ENCODE data around the gene CATSPER3.

The CATSPER3 gene

DNA sequence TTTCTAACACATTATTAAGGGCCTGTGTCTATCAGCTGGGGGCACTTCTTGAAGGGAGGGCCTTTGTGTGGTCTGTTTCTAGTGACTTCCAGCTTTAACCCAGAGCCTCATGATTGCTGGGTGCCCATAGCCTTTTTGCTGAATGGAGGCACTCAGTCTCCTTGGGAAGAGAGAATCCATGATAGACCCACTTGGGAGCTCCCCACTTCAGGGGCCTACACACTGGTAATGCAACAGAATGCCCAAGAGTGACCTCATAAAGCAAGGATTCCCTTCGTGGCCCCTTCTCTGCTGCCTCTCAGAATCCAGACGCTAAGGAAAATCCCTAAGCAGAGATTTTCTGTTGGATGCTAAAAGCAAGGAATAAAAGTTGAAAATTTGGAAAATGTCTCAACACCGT, at the start of gene CATSPER3:
CATSPER3 (plus strand) TSS at position 301 of the 400 bp plus-strand sequence; CDS start at position 386, 85 bp downstream.
- no peak for DNase-seq

DNA sequence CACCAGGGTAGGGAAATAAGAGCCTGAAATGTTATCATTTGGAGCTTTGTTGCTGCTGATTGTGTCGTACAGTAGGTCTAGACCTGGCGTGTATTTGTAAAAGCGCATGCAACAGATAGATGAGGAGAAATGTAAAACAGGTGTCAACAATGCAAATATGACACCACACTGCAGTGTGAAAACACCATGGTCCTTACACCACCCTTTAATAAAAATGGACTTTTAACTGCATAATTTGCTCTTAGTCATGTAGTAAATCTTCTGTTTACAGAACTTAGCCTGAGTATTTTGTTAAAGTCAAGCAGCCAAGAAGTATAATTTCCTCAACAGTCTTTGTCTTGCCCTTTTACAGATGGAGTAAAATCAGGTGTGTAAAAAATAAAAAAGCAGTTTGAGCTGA, 48.8 kb upstream of the CATSPER3 start:
- DNase-seq = no peak

DNA sequence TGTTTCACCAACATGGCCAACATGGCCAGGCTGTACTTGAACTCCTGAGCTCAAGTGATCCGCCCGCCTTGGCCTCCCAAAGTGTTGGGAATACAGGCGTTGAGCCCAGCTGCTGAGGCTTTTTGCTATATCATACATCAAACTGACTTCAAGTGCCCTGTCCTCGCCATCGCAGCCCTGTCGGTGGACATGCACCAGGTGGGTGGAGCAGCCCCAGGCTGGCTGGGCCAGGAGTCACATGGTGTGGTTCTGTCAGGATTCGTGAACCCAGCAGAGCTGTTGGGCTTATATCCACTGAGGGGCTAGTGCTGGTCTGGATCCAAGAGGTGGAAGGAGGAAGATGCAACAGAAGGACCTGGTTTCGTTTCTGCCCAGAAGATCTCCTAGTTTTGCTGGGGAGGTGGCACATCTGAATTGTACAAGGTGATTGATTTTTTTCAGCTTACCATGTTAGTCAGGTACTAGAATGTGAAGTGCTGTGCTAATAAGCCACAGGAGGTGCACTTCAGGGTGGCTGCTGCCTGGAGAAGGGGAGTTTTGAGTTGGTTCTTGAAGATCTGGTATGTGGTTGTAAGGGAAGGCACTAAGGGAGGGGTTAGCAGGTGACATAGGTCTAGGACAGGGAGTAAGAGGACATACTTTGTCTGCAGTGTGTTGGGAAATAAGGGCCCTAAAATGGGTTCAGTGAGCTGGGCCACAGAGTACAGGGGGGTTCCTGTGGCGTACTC, 46.7 kb upstream of the CATSPER3 start:
- no peak for DNase-seq

DNA sequence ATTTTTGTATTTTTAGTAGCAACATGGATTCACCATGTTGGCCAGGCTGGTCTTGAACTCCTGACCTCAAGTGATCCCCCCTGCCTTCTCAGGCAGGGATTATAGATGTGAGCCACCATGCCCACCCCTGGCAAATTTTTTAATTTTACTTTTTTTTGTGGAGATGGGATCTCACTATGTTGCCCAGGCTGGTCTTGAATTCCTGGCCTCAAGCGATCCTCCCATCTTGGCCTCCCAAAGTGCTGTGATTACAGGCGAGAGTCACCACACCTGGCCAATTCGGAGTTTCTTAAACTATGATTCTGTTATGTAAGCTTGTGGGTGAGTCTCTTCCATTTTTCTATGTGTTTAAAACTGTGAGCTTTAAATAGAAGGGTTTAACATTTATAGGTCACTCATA, 35.2 kb upstream of the CATSPER3 start:
- no peak for DNase-seq

DNA sequence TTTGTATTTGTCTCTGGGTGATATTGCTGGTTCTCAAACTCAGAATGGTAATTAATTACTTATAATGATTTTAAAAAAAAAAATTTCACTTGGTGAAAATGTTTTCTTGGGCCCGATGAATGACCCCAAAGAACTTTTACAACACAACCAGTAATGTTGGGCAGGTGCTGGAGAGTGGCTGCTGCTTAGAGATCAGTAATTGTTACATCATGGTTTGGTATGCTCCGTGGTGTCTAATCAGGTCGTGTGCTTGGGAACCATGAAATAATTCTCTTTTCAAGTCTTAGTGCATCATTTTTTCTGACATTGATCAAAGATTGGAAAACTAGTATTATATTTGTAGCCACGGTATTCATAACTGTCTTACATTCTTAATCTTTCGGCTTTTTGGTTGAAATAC, 33.5 kb upstream of the CATSPER3 start:
- no peak for DNase-seq

DNA sequence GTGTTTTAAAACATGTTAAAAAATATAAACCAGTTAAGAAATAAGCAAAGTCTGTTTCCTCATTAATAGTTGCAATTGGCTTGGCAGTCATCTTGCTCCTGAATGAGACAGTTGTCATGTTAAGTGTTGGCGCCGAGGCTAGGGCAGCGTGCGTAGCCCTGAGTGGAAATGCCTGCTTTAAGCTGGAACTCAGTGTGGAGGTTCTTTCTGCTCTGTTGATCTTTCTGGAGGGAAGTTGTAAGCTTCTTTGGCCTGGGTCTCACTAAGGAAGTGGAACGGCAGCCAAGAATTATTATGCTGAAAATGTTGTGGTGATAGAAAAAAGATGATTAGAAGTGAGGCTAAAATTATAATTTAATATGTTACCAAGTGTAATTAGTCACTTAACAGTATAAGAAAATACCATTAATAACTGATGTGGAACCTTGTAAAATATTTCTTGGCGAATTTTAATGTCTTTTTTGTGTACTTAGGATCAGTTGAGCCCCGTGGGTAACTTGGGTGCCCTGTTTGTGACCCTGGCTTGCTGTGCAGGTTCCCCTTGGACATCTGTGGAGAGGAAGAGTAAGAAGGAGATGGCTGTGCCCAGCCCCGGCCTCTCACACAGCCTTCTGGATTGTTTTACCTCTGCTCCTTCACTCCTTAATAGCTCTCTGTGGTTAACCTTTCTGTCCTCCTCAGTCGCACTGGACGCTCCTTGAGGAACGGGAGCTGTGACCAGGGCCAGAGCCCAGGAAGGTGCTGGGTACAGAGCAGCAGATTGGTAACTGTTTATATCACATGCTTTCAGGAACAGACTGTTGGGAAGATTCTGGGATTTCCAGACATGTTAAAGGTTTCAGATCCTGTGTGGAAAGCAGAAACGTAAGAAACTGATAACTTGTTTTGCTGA, 31.8 kb upstream of the CATSPER3 start:
- no peak for DNase-seq

DNA sequence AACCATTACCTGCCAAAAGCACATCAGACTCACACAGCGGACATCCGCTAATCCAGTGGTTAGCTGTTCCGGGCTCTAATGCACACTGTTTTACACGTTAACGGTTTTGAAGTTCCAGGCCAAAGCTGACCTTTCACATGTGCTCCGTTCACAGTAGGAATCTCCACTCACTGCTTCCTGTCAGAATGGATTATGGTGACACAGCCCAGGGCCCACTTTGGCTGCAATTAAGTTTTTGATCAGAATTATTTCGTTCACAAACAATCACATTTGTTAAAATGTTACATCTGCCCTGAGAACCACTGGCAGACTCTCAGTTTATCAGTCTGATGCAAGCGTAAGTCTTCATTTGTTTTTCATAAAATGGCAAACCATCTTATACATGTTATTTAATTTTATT, 30.2 kb upstream of the CATSPER3 start:
- no peak for DNase-seq

DNA sequence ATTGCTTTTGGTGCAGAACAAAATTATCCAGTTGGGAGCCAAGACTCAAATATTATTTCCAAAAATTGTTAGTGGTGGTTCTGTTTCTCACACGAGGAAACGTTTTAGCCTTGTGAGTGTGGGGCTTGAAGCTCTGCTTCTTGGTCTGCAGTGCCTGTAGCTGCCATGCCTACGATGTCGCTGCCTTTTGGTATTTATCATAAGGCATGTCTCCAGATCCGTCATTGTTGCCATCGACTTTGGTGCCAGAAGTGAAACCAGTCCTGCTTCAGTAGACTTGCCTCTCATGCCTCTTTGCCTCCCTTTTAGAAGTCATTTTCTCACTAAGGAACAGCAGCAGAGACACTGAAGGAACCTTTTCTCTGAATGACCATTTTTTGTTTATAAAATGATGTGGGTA, 29.7 kb upstream of the CATSPER3 start:
- no peak for DNase-seq

DNA sequence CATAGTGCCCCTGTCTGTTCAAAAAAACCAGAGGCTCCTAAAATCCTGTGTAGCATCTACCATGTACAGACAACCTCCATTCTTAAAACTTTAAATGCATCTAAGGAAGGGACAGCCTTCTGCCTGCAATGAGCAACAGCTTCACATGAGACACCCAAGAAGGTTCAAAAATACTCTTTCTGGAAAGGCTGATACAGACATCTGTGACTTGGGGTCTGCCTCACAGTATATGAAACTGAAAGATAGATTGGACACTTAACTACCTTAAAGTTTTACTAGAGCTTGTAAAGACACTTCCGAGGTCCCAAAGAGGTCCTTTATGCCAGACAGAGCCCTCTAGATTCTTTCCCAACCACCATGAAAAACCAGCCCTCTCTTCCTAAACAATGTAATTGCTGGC, 28.2 kb upstream of the CATSPER3 start:
- no peak for DNase-seq

DNA sequence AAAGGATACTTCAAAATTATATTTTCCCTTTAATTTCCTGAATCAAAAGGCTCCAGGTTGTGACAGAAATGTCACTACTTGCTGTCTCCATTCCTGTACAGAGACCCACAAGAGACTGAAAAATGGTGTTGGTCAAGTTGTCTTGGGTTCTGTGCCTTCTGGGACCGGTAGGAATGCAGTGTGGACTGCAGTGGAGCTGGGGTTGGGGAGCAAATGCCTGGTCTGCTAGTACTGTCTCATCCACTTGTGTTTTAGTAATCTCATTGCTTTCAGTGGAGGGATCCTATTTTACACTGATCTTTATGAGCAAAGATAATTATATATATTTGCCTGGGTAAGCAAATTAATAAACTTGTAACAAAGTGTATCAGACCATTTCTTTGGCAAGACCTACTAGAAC, 24.2 kb upstream of the CATSPER3 start:
- DNase-seq = no peak

DNA sequence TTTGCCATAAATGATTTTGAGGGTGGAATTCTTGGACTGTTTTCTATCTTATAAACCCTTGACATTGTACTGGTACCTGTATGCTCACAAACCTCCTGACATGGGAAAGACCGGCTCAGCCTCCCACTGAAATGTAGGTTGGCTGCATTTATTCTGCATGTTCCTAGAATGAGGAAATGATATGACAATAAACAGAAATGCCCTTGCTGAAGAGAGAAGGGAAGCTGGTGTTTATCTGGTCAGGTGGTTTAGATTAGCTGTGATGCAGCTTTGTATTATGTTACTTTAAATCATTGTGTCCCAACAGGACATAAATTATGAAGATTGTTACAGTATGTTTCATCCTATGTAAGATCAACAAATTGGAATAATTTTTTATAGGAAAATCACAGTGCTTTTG, 23.1 kb upstream of the CATSPER3 start:
- no peak for DNase-seq

DNA sequence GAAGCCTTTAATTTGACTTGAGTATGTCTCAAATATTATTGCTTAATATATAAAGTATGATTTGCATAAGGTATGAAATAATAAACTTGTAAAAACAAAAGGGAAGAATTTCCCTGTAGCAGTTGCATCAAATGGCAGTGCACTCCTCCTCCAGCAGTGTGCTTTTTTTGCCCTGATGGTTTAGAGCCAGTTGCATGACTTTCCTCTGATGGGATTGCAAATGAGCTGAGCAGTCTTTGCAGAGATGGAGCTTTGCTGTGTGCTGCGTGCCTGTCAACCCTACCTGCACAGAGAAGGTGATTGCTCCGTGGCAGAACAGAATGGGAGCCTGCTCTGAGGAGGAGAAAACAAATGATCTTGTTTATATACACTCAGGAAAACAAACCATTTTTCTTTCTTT, 22.7 kb upstream of the CATSPER3 start:
- no peak for DNase-seq

DNA sequence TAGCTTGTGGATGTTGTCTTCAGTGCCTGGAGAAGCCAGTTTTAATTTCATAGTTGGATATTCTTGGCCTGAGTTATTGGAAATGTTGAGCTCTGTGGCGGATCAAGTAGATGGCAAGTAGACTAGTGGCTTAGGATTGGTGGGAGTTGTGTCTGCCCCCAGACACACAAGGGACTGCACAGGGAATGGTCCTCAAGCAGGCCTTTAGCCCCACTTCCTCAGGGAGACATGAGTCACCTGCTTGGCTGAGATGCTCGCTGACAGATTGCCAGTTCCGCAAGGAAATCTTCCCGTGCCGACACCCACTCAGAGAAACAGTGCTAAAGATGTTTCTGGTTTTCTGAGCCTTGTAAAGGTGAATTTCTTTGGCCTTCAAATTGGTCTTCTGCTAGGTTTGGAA, 18.8 kb upstream of the CATSPER3 start:
- DNase-seq = no peak

DNA sequence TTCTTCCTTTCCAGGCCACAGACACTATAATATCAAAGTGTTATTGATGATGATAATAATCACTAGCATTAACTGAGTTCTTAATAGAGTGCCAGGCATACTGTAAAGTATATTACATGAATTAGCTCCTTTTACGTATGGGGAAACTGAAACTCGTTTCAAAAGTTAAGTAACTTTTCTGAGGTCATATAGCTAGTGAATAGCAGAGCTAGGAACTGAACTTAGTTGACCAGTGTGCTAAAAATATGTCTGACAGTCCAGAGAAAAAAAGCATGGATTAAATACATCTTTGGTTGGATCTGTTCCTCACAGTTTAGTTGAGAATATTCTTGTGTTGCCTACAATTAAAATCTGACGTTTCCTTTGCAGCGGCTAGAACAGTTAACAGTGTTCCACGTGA, 18.4 kb upstream of the CATSPER3 start:
- DNase-seq = no peak

DNA sequence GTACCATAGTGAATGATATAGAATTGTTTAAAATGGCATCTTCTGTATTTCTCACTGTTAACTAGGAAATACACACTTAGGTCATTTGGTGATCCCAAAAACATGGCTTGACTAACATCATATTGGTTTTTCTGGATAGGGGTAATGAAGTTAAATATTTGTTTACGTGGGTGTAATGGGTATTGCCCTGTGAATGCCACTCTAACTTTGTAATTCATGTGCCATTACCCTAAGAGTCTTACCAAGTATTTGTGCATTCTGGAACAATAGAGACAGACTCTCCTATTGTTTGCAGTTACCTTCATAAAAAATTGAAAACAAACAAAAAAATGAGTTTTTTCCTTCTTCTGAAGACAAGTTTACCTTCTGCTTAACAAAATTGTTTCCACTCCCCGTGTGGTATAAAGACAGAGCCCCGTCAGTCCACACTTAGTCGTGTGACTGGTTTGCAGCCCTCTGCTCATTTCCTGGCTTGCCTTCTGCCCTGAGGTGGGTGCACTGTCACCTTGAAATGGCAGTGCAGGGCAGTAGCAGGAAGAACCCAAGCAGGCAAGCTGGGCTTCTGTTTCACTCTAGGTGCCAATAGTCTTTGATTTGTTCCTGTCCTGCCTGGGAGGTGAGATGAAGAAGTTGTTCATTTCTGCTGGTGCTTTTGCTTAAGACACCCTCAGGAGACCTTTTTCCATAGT, 9.6 kb upstream of the CATSPER3 start:
- peak; percentile 10 for DNase-seq

DNA sequence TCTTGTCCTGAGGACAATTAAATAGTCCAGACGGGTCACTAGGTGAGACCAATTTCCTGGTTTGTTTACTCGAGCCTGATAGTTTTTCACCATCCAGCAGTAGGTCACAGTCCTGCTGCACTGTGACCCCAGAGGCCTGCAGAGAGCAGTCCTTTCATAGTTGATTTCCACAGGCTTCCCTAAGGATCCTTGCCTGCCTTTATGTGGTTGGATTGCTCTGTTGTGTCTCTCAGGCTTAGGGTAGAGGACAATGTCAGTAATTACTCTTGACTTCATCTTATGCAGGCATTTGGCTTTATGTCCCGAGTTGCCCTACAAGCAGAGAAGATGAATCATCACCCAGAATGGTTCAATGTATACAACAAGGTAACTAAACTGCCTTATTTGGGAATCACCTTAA, 9.0 kb upstream of the CATSPER3 start:
- DNase-seq = no peak

DNA sequence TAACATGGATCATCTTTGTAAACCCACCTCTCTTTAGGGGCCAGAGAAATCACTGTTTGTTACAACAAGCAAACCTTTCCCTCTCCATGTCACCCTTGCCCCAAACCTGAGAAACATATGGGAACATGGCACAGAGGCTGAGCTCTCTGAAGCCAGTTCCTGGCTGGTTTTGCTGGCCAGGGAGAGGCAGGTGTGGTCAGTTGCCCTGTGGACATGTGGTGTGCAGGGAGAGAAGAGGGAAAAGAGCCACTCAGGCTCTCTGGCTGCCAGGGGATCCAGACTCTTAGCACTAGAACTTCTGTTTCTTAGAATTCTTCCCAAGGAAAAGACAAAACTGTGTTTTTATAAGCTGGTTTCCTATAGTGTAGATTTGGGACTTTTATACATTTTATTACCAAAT, 4.6 kb upstream of the CATSPER3 start:
- no peak for DNase-seq

DNA sequence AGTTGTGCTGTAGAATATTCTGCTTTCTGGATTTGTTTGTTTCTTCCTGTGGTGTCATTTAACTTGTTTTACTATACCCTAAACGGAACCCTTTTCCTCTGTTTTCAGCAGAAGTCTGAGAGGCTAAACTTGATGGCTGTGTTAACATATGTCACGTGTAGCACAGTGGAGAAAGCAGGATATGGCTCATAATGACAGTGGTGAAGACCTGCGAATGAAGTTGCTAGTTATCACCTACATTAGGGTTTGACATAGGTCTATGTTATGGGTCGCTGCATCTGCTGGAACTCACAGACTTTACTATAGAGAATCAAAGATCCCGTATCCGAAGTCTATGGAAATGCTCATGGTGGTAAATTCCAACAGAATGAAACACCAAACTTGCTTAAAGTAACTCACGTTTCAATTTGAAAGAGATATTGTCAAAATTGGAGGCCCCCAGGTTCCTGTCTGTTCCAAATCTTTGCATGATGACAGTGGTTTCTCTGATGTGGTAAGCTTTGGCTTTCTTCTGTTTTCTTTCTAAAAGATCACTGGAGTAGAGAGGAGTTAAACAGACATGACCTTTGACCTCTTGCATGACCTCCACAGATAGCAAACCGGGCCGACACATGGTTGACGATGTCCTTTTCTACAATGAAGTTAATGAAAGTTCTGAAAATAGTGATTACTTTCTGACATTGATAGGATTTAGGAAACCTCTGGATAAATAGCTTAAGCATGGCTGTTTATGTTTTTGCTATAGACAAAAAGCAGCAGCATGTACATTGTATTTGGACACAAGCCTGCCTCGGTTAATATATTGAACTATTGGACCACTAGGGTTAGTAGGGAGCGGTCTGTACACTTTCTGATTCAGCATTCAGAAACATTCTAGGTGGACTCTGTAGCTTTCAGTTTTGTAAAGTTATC, 3.1 kb upstream of the CATSPER3 start:
- no peak for DNase-seq

DNA sequence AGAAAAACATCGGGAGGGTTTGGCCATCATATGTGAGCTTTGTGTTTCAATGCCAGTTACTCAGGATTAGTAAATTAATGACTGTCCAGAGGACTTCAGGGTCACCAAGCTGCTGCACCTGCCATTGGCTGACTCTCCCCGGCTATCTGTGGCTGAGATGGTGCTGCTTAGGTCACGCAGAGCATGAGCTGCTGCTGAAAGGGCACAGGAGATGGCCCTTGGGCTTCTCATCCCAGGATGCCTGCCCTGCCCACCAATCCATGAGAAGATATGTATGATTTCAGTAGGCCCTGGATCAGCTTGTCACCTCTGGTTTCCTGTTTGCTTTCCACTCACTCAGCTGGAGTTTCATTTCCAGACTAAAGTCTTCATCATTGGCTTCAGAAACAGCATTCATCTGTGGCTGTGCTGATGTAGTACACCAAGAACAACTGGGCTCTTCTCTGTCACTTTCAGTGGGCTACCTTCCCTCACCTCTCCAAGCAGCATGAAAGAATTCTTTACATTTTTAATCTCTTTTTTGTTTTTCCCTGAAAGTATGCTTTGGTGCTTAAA, 2.4 kb upstream of the CATSPER3 start:
- no peak for DNase-seq

DNA sequence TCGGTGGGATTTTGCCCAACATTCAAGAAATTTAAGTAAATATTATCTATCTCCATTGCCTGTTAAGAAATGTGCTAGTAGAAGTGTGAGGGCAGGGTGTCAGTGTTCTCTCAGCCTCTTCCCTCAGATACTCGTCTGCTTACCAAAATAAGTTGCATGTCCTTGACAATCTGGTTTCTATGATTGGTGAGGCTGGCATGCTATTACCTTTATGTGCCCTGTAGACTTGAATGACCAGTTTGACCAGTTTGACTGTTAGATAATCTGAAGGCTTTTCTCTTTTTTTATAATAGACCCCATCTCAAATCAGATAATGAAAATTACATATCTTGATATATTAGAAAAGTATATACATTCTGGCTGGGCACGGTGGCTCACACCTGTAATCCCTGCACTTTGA, 348 bp downstream of the CATSPER3 start:
- DNase-seq = no peak

DNA sequence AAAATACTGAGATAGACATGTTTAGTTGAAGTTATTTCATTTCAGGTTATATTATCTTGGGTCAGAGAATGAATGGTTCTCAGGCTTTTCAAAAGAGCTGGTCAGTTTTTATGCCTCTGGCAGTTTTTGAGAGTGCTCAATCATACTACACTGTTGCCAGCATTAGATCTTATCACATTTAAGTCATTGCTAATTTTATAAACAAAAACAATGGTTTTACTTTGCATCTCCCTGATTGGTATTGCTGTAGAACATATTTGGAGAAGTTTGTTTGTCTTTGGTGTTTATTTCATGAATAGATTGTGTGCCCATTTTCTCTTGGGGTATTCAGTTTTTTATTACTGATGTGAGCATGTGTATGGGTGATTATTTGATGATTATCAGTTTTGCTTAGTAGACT, 1.5 kb downstream of the CATSPER3 start:
- DNase-seq = no peak

DNA sequence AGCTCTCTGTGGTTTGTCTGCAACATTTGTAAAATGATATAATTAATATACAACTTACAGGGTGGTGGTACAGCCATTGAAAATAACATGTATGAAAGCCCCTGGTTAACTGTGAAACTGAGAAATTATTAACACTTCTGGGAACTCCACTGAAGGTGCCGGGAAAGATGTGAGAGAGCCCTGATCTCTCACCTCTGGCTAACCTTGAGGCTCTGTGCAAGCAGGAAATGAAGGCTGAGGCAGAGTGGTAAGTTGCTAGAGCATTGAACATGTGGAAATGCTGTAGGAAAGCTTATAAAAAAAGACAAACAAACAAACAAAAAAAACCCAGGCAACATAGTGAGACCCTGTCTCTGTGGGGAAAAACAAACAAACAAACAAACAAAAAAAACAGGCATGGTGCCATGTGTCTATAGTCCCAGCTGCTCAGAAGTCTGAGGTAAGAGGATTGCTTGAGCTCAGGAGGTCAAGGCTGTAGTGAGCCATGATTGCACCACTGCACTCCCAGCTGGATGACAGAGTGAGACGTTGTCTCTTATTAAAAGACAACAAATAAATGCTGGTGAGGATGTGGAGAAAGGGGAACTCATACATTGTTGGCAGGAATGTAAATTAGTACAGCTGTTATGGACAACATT, 7.5 kb downstream of the CATSPER3 start:
- DNase-seq = peak; percentile 13
